A549 (cell line): ENCODE data around the gene MYO1D.

ENCODE experiments used
- CEBPB ChIP-seq, 2 experiments: fragments of >200 bp in 1 of 2; sonication (Bioruptor Twin) in 1 of 2; formaldehyde crosslinking in 1 of 2; IDR thresholded peaks; 2 replicates each; pipeline ENCODE4 v1.6.1; 2012 to 2016
- CHD2 ChIP-seq: fragments of 150-350 bp; IDR thresholded peaks from 2 replicates; pipeline ENCODE4 v1.6.1; 2014; ENCODE audit warnings: low read length; ENCODE audit not compliant: partially characterized antibody
- CTCF ChIP-seq: fragments of >200 bp; sonication (Bioruptor Twin); formaldehyde crosslinking; IDR thresholded peaks from 3 replicates; pipeline ENCODE4 v1.5.1; 2016
- ELK1 ChIP-seq: fragments of 150-350 bp; IDR thresholded peaks from 2 replicates; pipeline ENCODE4 v1.6.1; 2014; ENCODE audit warnings: low read depth, mild to moderate bottlenecking, low read length
- ESRRA ChIP-seq: fragments of 150-350 bp; IDR thresholded peaks from 2 replicates; pipeline ENCODE4 v1.6.1; 2014; ENCODE audit warnings: mild to moderate bottlenecking, low read length, borderline replicate concordance
- MYC ChIP-seq: IDR thresholded peaks from 2 replicates; pipeline ENCODE4 v1.6.1; 2012; ENCODE audit warnings: mild to moderate bottlenecking, inconsistent platforms, low read length, improper control_type of control experiment, borderline replicate concordance
- POLR2A ChIP-seq: IDR thresholded peaks from 2 replicates; pipeline ENCODE4 v1.6.1; 2012; ENCODE audit warnings: mild to moderate bottlenecking, low read length
- ZFP36 ChIP-seq: fragments of 450-650 bp; IDR thresholded peaks from 2 replicates; pipeline ENCODE4 v1.6.1; 2014; ENCODE audit warnings: borderline replicate concordance; ENCODE audit not compliant: partially characterized antibody

GRCh38 chr17:32487473-32488176 lies 389.3 kb downstream of the MYO1D start:
- TF ChIP-seq POLR2A: no peak
- TF ChIP-seq CTCF: no peak
- TF ChIP-seq MYC: no peak
- no peak for TF ChIP-seq CHD2
- no peak for TF ChIP-seq ZFP36
- TF ChIP-seq ESRRA: no peak
- TF ChIP-seq ELK1: no peak
- no peak for TF ChIP-seq CEBPB (IDR thresholded peaks at IDR 0.05)
